ENCODE results near the gene CCNA2. TPM values are rescaled to one million over a fixed set of nuclear protein-coding genes. Genes with fewer than 3 reads are reported as not detected.

Gene CCNA2
- total and polyA plus RNA-seq, 9 of the 15 experiments (the other 6 are each of a cell fraction or from before 2014, with no cell fraction given) = 37.1 to 197 (median 154) TPM

- intact Hi-C loops (cut with micrococcal nuclease) (loop anchor here (5.0 kb wide), 1 partner anchor 47 kb away; the partner anchor contains the start of gene BBS7), in situ Hi-C loops (cut with MboI) (no loop called here)
- ATAC-seq = no peak
- H3K27ac ChIP-seq (ENCODE audit: extremely low read depth, low read depth, low read length) = no peak overlapping the region
- no peak overlapping the region for H3K4me2 ChIP-seq (ENCODE audit: insufficient read depth, low read length)
- no TSS peak for BruUV-seq (replicated peaks)
- H3K27me3 ChIP-seq (ENCODE audit: control insufficient read depth in 2 of 2, insufficient read depth in 2 of 2, low read length in 2 of 2) = no peaks in the 10 kb centered on the region
- H3K9me3 ChIP-seq (replicated peaks; ENCODE audit: control insufficient read depth, insufficient read depth, low read depth, low read length) = no peaks in the 10 kb centered on the region
- peak overlapping the region; percentile 99 for H2AFZ ChIP-seq (ENCODE audit: low read depth, low read length)
- peaks cover 36% of the 10 kb centered on the region for H3K36me3 ChIP-seq (ENCODE audit: control insufficient read depth, insufficient read depth, low read length)
- no peak overlapping the region for H3K4me3 ChIP-seq
- peaks cover 0 to 20% of the 10 kb centered on the region in 2 experiments; a peak in 4 of 5 replicates for H3K4me1 ChIP-seq (replicated peaks in 1 of 2; ENCODE audit: control insufficient read depth in 2 of 2, insufficient read depth in 2 of 2, low read length in 2 of 2)
- no peak for TF ChIP-seq TFAP4 (CRISPR knock-in tag; IDR thresholded peaks at IDR 0.05; ENCODE audit: borderline replicate concordance)
- TF ChIP-seq SIN3B (IDR thresholded peaks at IDR 0.05; ENCODE audit: low read depth) = 0 out of 2 replicates have a peak, but pooled peaks have one; percentile 15
- TF ChIP-seq SAFB2 (IDR thresholded peaks at IDR 0.05; ENCODE audit: borderline replicate concordance, low read depth, low read length, severe bottlenecking) = no peak
- no peak for TF ChIP-seq MAX (CRISPR knock-in tag; IDR thresholded peaks at IDR 0.05)
- whole genome bisulfite sequencing (ENCODE audit: insufficient coverage, low coverage, missing lambda C conversion rate) = 38% methylated on average over 2 of the region's 2 CpGs
- H4K20me1 ChIP-seq (replicated peaks; ENCODE audit: control insufficient read depth, insufficient read depth, low read length) = peaks cover 7% of the 10 kb centered on the region; the same call in 1 of the 2 replicates
- no peak for FAIRE-seq
- H3K9me1 ChIP-seq (ENCODE audit: control insufficient read depth, insufficient read depth, low read length) = no peaks in the 10 kb centered on the region
- CTCF ChIA-PET (ENCODE audit: low intra/inter-chr PET ratio) = no interaction called here
- no peak overlapping the region for H3K9ac ChIP-seq (ENCODE audit: insufficient read depth in 1 of 2, low read depth in 2 of 2, low read length in 2 of 2)
- DNase-seq (ENCODE audit: extremely low read depth in 1 of 4, low spot score in 3 of 4) = no peak
- peaks cover 38% of the 10 kb centered on the region for H3K79me2 ChIP-seq (ENCODE audit: control insufficient read depth, insufficient read depth, low read length)
- POLR2A ChIA-PET = interaction anchor here (1.6 to 4.1 kb wide), 2 partner anchors 10 to 45 kb away, joined by 4 to 21 read pairs; partner anchors contain the start of gene BBS7
Measured at GRCh38 chr4:121824950-121825349, 1.3 kb upstream of the CCNA2 start.

Measured in K562 (cell line).